Activated B cell treated with CpG ODN at 0.5 μM for 24 hours (primary cell): Measurements from ENCODE around the gene CLNK. TPM values are rescaled to one million over a fixed set of nuclear protein-coding genes. Genes with fewer than 3 reads are reported as not detected.

Experiments
- ATAC-seq: fragments of 200-7000 bp; cut with Tn5 transposase; one replicate; pipeline ENCODE4 v1.10.0; 2021; ENCODE audit warnings: low read depth, mild to moderate bottlenecking, moderate library complexity
- CTCF ChIA-PET: fragments of 350-600 bp; sonication (Branson Sonifier 250); formaldehyde crosslinking; loops from one replicate; lab custom pipeline; 2021; ENCODE audit warnings: antibody characterized with exemption; lab: Charles Lee
- POLR2A ChIA-PET: fragments of 350-600 bp; sonication (Branson Sonifier 250); formaldehyde crosslinking; loops from one replicate; lab custom pipeline; 2021; ENCODE audit warnings: antibody characterized with exemption; lab: Charles Lee
- DNase-seq: peaks from one replicate; pipeline ENCODE4 v3.0.0; 2022
- H3K27ac Mint-ChIP-seq: one replicate; pipeline ENCODE4 v1.8.0; 2020; ENCODE audit warnings: mixed read lengths
- H3K27me3 Mint-ChIP-seq: one replicate; pipeline ENCODE4 v1.8.0; 2021; ENCODE audit warnings: mixed read lengths
- H3K36me3 Mint-ChIP-seq: one replicate; pipeline ENCODE4 v1.8.0; 2021; ENCODE audit warnings: low read depth, mixed read lengths
- H3K4me1 Mint-ChIP-seq: one replicate; pipeline ENCODE4 v1.8.0; 2021; ENCODE audit warnings: mixed read lengths
- H3K4me3 Mint-ChIP-seq: one replicate; pipeline ENCODE4 v1.8.0; 2020; ENCODE audit warnings: mild to moderate bottlenecking, mixed read lengths
- H3K9me3 Mint-ChIP-seq: one replicate; pipeline ENCODE4 v1.8.0; 2020; ENCODE audit warnings: mixed read lengths
- CTCF ChIP-seq: fragments of 200-600 bp; IDR thresholded peaks from one replicate; pipeline ENCODE4 v1.8.0; 2022; ENCODE audit warnings: antibody characterized with exemption, mild to moderate bottlenecking
- intact Hi-C: fragments of 100-400 bp; cut with micrococcal nuclease; formaldehyde crosslinking; loops from one replicate; pipeline ENCODE4 v1.15.1; 2024
- total RNA-seq: library from RNA; stranded (reverse); gene quantifications from 2 replicates; pipeline ENCODE4 v1.2.3, GENCODE V29; 2022

CLNK gene
- total RNA-seq, 1 donor from 2014 or later, result 0.58 TPM

GRCh38 chr4:10613926-10614478 lies 70.6 kb downstream of the CLNK start:
- no peak overlapping the region for H3K4me3 Mint-ChIP-seq
- H3K9me3 Mint-ChIP-seq, result no peaks in the 10 kb centered on the region
- no peaks in the 10 kb centered on the region for H3K36me3 Mint-ChIP-seq
- DNase-seq, result no peak
- CTCF ChIA-PET, result no interaction called here
- TF ChIP-seq CTCF, result no peak
- intact Hi-C loops, result no loop called here
- no peaks in the 10 kb centered on the region for H3K27me3 Mint-ChIP-seq
- H3K4me1 Mint-ChIP-seq, result peaks cover under 1% of the 10 kb centered on the region
- no peak for ATAC-seq
- H3K27ac Mint-ChIP-seq, result no peak overlapping the region
- POLR2A ChIA-PET, result no interaction called here

- intact Hi-C loops, result no loop called here
- ChIA-PET CTCF (no interaction called here), POLR2A (no interaction called here)
- TF ChIP-seq CTCF, result no peak
- no peak overlapping the region for H3K27ac Mint-ChIP-seq
- no peaks in the 10 kb centered on the region for H3K36me3 Mint-ChIP-seq
- ATAC-seq (no peak), DNase-seq (no peak)
- no peaks in the 10 kb centered on the region for H3K4me1 Mint-ChIP-seq
- no peaks in the 10 kb centered on the region for H3K9me3 Mint-ChIP-seq
- H3K4me3 Mint-ChIP-seq, result no peak overlapping the region
- H3K27me3 Mint-ChIP-seq, result no peaks in the 10 kb centered on the region
Observed at GRCh38 chr4:10612476-10612875, 72.1 kb downstream of the CLNK start.

GRCh38 chr4:10611673-10612072 lies 72.9 kb downstream of the CLNK start:
- DNase-seq, result no peak
- Mint-ChIP-seq H3K9me3 (no peaks in the 10 kb centered on the region), H3K4me1 (no peaks in the 10 kb centered on the region), H3K27me3 (no peaks in the 10 kb centered on the region), H3K4me3 (no peak overlapping the region), H3K27ac (no peak overlapping the region), H3K36me3 (no peaks in the 10 kb centered on the region)
- intact Hi-C loops, result no loop called here
- no peak for TF ChIP-seq CTCF
- no peak for ATAC-seq
- ChIA-PET POLR2A (no interaction called here), CTCF (no interaction called here)

- CTCF ChIA-PET, result no interaction called here
- no peak for DNase-seq
- Mint-ChIP-seq H3K9me3 (no peaks in the 10 kb centered on the region), H3K27me3 (no peaks in the 10 kb centered on the region), H3K4me3 (no peak overlapping the region), H3K4me1 (no peaks in the 10 kb centered on the region), H3K27ac (no peak overlapping the region), H3K36me3 (no peaks in the 10 kb centered on the region)
- no peak for ATAC-seq
- no peak for TF ChIP-seq CTCF
- POLR2A ChIA-PET, result no interaction called here
- intact Hi-C loops, result no loop called here
Observed at GRCh38 chr4:10608501-10609219, 75.9 kb downstream of the CLNK start.

- H3K27me3 Mint-ChIP-seq, result no peaks in the 10 kb centered on the region
- H3K9me3 Mint-ChIP-seq, result peaks cover 2% of the 10 kb centered on the region
- no peaks in the 10 kb centered on the region for H3K36me3 Mint-ChIP-seq
- no peak overlapping the region for H3K4me3 Mint-ChIP-seq
- DNase-seq (no peak), ATAC-seq (no peak)
- H3K27ac Mint-ChIP-seq, result no peak overlapping the region
- ChIA-PET POLR2A (no interaction called here), CTCF (no interaction called here)
- intact Hi-C loops, result no loop called here
- no peak for TF ChIP-seq CTCF
- H3K4me1 Mint-ChIP-seq, result no peaks in the 10 kb centered on the region
Observed at GRCh38 chr4:10607206-10607605, 77.4 kb downstream of the CLNK start.
